Measurements from ENCODE around the gene PGGHG.
A peak's percentile ranks its signal among the peaks of the same experiment; 100 is the strongest.

PGGHG gene

GRCh38 chr11:269146-269890 lies 19.6 kb upstream of the PGGHG start:
- DNase-seq: peak; percentile 87

DNA sequence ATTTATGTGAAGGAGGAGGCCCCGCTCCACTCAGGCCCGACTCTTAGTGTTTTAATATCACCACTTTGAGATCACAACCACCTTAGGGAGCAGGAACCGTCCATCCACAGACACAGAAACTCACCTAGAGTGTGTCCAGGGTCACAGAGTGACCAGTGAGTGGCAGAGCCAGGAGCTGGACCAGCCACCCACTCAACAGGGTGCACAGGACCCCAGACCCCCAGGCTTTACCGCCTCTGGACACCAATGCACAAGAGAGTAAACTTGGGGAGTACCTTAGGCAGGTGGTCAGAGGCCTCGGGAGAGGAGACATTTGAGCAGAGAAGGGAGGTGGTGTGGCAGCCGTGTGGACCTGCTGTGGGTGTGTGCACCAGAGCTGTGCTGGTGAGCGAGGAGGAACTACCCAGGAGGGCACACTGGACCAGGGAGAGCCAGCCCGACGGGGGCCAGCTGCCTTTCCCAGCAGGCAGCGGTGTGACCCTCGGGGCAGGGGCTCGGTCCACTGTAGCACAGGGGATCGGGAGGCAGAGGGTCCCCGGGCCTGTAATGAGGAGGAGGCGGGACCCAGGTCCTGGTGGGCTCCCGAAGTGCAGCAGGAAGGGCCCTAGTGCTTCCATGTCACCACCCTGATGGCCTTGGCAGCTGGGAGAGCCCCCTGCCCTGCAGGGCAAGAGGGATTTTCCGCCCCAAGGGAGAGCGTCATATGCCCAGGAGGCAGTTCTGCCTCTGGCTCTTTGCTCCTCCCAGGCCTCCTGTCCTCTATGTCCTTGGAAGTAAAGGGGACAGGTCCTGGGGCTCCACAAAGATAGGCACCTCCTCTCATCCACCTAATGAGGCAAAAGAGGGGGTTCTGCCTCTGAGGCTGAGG lies 18.2 kb upstream of the PGGHG start:
- DNase-seq: no peak

- DNase-seq: no peak
Measured at GRCh38 chr11:271319-271715, 17.6 kb upstream of the PGGHG start.

GRCh38 chr11:272195-272930 lies 16.6 kb upstream of the PGGHG start:
- DNase-seq: no peak

DNA sequence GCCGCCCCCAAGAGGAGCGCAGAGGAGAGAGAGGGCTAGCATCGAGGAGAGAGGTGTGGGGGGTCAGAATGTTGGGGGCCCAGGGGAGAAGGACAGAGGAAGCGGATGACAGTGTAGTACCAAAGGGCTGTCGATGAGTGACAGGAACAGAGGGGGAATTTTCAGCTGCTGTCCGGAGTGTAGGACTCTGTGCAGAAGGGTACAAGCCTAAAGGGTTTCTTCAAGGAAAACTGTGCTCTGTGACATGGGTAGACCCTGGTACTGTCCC lies 16.1 kb upstream of the PGGHG start:
- DNase-seq: no peak

DNA sequence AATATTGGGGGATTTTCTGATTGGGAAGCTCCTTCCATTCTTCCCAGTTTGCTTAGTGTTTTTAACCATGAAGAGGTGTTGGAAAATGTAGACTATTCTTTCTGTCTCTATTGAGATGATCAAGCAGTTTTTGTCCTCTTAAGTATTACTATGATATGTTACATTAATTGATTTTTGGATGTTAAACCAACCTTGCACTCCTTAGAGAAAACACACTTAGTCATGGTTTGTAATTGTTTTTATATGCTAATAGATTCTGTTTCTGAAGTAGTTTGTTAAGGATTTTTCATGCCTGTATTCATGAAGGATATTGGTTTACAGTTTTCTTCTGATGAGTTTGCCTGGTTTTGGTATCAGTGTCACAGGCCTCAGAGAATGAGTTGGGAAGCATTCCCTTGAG lies 12.7 kb upstream of the PGGHG start:
- no peak for DNase-seq

DNA sequence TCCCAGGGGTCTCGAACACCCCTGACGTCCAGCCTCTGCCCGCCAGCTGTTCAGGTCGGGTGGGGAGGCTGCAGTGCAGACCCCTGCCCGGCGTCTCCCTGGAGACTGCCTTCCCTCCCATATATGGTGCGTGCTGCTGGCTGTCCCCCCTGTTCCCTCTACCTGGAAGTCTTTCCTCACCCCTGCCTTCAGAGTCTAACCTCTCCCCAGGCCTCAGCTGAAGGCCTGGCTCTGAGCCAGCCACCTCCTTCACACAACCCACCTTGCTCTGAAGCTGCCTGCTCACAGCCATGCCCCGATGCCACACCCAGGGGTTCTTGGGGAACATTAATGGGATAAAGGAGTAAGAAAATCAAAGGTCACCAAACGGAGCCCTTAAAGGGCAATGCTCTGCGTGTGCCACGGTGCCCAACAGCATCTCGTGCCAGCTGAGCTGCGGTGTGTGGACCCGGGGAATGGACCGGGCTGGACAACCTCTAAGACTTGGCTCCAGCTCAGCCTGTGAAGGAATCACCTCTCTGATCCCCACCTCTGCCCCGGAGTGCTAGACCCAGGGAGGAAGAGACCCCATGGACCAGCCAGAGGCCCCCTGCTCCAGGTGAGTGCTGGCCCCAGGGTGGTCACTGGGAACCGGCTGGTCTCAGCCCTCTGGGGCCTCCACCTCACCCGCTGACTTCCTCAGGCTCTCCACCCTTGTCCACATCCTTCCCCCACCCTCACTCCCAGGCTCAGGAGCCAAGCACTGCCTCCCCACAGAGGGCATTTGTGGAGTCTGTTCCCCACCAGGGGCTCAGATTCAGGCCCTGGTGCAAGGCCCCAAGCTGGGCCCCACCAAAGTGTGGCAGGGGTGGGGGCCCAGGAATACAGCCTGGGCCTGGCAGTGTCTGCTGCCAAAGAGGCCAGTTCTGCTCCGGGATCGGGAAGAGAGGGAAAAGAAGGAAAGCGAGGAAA lies 10.7 kb upstream of the PGGHG start, which contains the start of gene NLRP6:
NLRP6 (plus strand) TSS at position 407 of the 951 bp plus-strand sequence; CDS start at position 570, 163 bp downstream.
- no peak for DNase-seq

DNA sequence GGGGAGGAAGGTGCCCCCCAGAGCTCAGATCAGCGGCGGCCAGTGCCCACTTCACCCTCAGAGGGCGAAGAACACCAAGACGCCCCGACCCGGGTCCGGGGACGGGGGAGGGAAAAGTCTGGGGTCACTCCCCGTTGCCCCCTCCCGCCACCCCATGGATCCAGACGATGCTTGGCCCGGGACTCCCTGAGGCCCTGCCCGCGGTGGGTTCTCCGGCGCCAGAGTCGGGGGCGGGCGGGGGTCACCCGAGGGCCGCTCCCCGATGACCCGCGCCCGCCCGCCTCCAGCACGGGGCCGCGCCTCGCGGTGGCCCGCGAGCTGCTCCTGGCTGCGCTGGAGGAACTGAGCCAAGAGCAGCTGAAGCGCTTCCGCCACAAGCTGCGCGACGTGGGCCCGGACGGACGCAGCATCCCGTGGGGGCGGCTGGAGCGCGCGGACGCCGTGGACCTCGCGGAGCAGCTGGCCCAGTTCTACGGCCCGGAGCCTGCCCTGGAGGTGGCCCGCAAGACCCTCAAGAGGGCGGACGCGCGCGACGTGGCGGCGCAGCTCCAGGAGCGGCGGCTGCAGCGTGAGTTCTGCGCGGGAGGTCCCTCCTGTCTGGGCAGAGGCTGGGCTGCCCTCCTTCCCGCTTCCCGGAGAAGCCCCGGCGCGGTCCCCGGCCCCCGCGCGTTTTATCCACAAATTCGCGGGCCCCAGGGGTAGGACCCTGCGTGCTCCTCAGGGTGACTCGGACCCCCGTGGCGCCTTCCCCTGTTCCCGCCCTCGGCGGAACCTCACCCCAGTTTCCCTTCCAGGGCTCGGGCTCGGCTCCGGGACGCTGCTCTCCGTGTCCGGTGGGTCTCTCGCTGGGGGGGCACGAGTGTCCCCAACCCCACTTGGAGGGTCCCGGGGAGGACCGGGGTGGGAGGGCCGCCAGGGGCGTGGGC lies 9.6 kb upstream of the PGGHG start:
- DNase-seq: no peak

GRCh38 chr11:279966-280705 lies 8.8 kb upstream of the PGGHG start:
- DNase-seq: no peak

GRCh38 chr11:280706-281485 lies 8.0 kb upstream of the PGGHG start:
- DNase-seq: no peak

GRCh38 chr11:281486-282161 lies 7.3 kb upstream of the PGGHG start:
- no peak for DNase-seq

DNA sequence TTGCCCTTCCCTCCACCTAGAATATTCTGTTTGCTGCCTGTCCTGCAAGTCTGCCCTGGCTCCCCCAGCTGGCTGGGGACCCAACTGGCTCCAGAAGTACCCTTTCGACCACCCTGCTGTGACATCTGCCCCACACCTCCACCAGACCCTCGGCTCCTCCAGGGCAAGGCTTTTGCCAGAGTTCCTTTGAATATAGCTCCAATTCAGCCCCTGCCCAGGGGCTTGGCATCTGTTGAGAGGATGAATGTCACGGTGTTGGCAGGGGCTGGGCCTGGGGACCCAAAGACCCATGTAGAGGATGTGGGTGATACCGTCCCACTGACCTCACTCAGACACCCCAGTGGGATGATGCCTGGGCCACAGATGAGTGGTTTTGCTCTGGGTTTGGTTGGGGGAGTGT lies 6.8 kb upstream of the PGGHG start:
- no peak for DNase-seq

GRCh38 chr11:282630-283360 lies 6.1 kb upstream of the PGGHG start:
- DNase-seq: no peak

- DNase-seq: no peak
Measured at GRCh38 chr11:283405-284104, 5.4 kb upstream of the PGGHG start.

DNA sequence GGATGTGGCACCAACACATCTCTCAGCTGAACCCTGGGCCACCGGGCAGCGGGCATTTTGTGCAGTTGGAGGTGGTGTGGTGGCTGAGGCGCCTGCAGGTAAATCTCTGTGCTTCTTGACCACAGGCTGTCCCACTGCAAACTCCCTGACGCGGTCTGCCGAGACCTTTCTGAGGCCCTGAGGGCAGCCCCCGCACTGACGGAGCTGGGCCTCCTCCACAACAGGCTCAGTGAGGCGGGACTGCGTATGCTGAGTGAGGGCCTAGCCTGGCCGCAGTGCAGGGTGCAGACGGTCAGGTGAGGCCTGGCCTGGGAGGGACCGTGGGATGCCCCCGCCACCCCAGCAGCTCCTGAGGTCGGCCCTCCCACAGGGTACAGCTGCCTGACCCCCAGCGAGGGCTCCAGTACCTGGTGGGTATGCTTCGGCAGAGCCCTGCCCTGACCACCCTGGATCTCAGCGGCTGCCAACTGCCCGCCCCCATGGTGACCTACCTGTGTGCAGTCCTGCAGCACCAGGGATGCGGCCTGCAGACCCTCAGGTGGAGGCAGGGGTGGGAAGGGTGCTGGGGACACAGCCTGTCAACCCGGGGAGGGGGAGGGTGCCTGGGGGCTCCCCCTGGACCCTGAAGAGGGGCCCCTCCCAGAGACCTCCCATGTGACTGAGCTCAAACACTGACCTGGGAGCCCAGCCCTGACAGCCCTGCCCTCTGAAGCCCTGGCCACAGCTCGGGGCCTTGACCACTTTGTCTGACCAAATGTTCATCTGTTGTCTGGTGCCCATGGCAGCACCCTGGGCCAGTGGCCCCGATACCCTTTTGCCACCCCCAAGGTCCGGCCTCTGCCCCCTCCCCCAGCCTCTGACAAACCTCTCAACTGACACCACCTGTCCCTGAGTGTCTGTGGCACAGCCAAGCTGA lies 4.6 kb upstream of the PGGHG start:
- DNase-seq: no peak

DNA sequence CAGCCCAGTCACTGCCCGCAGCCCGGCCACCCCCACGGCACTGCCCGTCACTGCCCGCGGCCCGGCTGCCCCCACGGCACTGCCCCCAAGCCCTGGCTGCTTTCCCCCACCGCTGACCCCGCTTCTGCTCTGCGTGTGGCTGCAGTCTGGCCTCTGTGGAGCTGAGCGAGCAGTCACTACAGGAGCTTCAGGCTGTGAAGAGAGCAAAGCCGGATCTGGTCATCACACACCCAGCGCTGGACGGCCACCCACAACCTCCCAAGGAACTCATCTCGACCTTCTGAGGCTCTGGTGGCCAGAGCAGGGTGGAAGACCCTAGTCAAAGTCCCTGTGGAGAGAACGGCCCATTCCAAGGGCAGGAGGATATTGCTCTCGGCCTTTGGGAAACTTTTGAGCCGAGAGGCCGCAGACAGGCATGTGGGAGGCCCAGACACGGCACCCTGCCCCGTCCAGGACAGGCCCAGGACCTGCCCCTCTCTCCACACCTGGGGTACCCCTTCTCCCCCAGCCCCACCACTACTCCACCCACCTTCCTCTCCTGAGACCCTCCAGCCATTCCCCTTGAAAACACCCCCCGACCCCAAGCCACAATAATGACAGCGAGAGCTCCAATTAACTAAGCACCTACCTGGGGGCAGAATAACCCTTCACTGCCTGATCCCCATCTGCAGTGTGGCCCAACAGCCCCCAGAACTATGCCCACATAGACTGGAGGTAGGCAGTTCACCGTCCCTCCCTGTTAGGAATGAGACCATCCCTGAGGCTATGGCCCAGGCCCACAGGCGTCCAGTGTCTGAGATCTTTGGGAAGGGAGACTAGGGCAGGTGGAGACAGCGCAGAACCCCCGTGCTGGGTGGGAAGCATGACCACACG lies 3.7 kb upstream of the PGGHG start:
- no peak for DNase-seq

All from activated CD4-positive, alpha-beta T cell treated with anti-CD3 and anti-CD28 coated beads, Interleukin-2, Interleukin-6, amounts not matched to agents 100 ng/mL and 50 ng/mL, durations not matched to agents 16 hours and 8 hours (primary cell).